Measurements from ENCODE around the gene CNTF.

The CNTF gene

GRCh38 chr11:58606930-58607714 is 15.3 kb upstream of the CNTF start:
- no peak for DNase-seq (ENCODE audit: low read depth, low spot score)

- DNase-seq (ENCODE audit: low read depth, low spot score), result no peak
Measured at GRCh38 chr11:58608331-58608730, 14.1 kb upstream of the CNTF start.

- no peak for DNase-seq (ENCODE audit: low read depth, low spot score)
Measured at GRCh38 chr11:58609723-58610122, 12.7 kb upstream of the CNTF start.

GRCh38 chr11:58613228-58613627 is 9.2 kb upstream of the CNTF start:
- no peak for DNase-seq (ENCODE audit: low read depth, low spot score)

GRCh38 chr11:58615559-58615958 is 6.9 kb upstream of the CNTF start:
- no peak for DNase-seq (ENCODE audit: low read depth, low spot score)

GRCh38 chr11:58616594-58616993 is 5.9 kb upstream of the CNTF start:
- DNase-seq (ENCODE audit: low read depth, low spot score), result peak; percentile 89

- DNase-seq (ENCODE audit: low read depth, low spot score), result no peak
Measured at GRCh38 chr11:58617976-58618557, 4.4 kb upstream of the CNTF start.

GRCh38 chr11:58621586-58622262 is 741 bp upstream of the CNTF start:
- no peak for DNase-seq (ENCODE audit: low read depth, low spot score)

- DNase-seq (ENCODE audit: low read depth, low spot score), result no peak
Measured at GRCh38 chr11:58625086-58625485, 2.6 kb downstream of the CNTF start.

- DNase-seq (ENCODE audit: low read depth, low spot score), result peak; percentile 33
Measured at GRCh38 chr11:58625826-58626460, 3.5 kb downstream of the CNTF start.

GRCh38 chr11:58626934-58627483 is 4.5 kb downstream of the CNTF start:
- DNase-seq (ENCODE audit: low read depth, low spot score), result no peak

- DNase-seq (ENCODE audit: low read depth, low spot score), result peak; percentile 87
Measured at GRCh38 chr11:58628446-58628845, 6.0 kb downstream of the CNTF start.

GRCh38 chr11:58629857-58630256 is 7.4 kb downstream of the CNTF start:
- peak; percentile 46 for DNase-seq (ENCODE audit: low read depth, low spot score)

- DNase-seq (ENCODE audit: low read depth, low spot score), result no peak
Measured at GRCh38 chr11:58631378-58631777, 8.9 kb downstream of the CNTF start.

GRCh38 chr11:58632510-58632909 is 10.0 kb downstream of the CNTF start:
- DNase-seq (ENCODE audit: low read depth, low spot score), result no peak

- DNase-seq (ENCODE audit: low read depth, low spot score), result no peak
Measured at GRCh38 chr11:58636587-58636986, 14.1 kb downstream of the CNTF start.

GRCh38 chr11:58637371-58637770 is 14.9 kb downstream of the CNTF start:
- no peak for DNase-seq (ENCODE audit: low read depth, low spot score)

GRCh38 chr11:58639103-58639502 is 16.6 kb downstream of the CNTF start:
- DNase-seq (ENCODE audit: low read depth, low spot score), result no peak

- DNase-seq (ENCODE audit: low read depth, low spot score), result no peak
Measured at GRCh38 chr11:58639669-58640068, 17.2 kb downstream of the CNTF start.

- DNase-seq (ENCODE audit: low read depth, low spot score), result no peak
Measured at GRCh38 chr11:58640386-58641023, 18.0 kb downstream of the CNTF start.

GRCh38 chr11:58641341-58641740 is 18.9 kb downstream of the CNTF start:
- DNase-seq (ENCODE audit: low read depth, low spot score), result no peak
